ENCODE data around the gene RNASEH1.

Gene RNASEH1

DNA sequence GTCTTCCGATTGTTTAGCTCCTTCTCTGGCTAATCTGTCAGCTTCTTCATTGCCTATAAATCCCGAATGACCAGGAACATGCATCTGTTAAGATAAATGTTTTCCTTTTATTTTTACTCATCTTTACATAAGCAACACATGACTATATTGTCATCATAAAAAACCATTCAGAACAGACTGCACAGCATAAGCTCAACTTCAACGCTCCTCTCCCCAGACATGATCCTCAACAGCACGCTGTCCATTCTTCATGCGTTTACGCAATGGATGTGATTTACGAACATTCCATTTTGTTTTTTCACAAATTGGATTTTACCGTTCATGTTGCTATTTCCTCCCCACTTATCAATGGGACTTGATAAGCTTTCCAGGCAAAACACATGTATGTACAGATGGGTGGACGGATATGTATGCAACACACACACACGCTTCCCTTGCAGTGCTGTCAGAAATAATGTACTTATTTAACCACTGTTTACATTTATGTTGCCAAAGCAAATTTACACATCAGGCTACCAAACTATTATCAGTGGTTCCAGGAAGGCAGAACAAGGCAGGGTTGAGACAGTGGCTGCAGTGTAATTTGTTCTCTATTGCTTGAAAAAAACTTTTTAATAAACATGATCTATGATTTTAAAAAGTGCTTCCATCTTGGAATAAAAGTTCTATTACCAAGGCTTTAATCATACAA, 12.2 kb downstream of the RNASEH1 start:
- no peak for DNase-seq

DNA sequence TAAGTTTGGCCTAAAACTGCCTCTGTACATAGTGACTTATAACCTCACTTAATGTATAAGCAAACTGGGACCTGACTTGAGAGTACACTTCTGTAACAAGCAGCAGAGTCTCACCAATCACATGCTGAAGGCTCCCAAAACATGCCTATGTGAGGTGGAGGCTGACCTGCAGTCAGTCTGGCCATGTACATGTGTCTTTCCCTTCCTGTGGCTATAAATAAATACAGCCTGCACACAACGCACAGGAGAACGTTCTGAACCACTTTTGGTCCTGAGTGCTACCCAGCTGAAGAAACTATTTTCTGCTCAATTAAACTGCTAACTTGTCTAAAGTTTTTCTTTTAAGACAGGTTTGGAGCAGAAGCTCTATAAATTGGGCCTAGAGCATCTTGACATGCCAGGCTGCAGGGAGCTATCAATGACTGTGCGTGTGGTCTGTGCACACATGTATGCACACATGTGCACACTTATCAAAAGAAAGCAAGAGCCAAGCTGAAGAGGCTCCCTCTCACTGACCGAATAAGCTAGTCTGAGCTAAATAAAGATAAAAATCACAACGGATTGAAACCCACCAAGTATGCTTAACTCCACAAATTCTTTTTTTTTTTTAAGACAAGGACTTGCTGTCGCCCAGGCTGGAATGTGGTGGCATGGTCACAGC, 15.0 kb downstream of the RNASEH1 start:
- no peak for DNase-seq

DNA sequence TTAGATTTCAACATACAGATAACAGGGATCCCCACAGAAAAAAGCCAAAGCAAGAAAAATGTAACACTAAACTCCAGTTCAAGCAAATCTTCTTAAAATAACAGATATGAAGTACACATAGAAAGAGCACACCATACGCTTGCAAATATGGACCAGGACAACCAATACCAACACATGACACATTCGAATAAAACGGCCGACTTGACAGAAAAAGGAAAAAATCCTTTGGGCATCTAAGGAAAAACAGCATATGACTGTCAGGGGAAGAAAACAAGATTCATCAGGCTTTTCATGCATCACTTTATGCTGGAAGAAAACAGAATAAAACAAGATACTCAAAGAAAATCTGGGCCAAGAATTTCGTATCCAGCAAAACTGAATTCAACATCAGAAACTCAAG, 16.0 kb downstream of the RNASEH1 start:
- DNase-seq, result no peak

DNA sequence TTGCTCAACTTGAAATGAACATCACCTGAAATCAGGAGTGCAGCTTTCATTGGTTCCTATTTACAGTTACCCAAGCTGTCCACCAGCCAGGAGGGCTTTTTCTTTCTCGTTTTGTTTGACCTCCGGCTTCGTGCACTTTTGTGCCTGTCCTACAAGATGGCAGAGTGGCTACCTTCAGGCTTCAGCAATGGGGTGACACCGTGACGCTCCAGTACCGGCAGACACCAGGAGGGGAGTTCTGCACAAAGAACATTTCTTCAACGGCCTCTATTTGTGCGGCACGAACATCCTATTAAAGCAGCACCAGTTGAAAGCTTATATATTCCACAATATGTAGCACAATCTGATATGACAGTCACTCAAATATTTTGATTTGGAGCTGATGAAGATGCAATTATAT, 18.3 kb downstream of the RNASEH1 start:
- no peak for DNase-seq

DNA sequence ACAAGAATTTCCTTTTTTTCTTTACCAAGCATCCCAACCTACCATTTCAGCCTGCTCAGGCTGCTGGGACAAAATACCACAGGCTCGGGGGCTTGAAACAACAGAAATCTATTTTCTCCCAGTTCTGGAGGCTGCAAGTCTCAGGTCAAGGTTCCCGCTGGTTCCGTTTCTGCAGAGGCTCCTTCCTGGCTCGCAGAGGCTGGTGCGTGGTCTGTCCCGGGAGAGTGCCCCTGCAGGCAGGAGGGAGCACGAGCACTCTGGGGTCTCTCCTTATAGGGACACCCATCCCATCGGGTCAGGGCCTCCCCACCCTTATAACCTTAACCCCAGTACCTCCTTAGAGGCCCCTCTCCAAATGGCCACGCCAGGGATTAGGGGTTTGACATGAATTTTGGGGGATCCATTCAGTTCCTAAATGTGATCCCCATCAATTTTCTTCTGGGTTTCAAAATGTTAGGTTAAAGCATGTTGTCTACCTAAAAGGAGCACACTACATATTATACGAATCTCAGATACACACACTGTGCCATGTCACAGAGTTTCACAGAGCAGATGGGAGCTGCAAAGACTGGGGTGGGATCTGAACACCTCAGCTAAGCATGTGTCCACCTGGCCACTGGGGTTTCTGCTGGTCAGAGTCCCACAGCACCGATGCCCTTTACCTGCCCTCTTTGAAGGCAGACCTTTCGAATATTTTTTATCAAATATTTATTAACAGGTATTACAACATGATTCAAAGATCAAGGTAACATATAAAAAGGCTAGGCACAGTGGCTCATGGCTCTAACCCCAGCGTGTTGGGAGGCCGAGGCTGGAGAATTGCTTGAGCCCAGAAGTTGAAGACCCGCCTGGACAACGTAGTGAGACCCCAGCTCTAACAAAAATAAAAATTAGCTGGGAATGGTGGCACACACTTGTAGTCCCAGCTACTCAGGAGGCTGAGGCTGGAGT, 21.2 kb downstream of the RNASEH1 start:
- DNase-seq, result no peak

DNA sequence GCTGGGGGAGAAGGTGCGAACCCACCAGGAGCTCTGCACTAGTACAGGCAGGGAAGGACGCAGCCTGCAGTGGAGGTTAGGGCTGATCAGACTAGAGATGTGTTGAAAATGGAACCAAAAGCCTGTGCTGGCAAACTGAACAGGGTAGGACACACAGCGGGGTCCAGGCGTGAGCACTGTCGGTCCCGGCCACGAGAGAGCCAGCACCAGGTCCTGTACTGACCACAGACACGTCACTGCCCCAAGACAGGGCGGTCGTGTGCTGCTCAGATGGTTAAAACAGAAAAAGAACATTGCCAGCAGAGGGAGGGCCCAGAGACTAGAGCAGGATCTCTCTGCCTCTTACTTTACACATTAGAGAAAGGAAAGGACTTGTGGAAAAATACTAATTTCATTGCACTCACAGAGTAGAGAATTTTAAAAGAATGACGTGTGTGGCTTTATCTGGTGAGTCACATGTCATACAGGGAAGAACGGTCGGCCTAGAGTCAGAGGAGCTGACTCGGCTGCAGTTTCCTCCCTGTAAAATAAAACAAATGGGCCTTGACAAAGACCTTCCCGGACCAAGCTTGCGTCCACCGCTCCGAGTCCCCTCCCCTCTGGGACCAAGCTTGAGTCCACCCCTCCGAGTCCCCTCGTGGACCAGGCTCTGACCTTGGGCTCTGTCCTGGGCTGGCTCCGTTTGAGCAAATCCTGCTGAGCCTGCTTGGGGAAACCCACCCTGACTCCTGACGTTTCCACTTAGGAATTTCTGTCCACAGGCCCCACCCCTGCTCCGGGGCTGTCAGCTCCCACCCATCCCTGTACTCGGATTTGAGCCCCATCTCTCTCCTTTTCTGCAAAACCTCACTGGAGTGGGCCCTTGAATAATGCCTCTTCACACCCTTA, 22.1 kb downstream of the RNASEH1 start:
- DNase-seq, result no peak

DNA sequence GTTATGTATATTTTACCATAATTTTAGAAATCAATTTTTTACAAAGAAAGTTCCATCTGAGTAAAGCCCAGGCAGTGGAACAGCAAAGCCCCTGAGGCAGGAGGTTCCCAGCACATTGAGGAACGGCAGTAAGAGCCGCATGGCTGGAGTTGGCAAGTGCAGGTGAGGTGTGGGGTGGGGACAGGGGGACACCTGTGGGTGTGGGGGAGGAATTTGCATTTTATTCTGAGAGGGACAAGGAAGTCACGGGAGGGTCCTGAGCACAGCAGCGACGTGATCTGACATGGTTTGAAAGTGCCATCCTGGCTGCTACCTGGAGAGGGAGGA, 22.7 kb downstream of the RNASEH1 start:
- no peak for DNase-seq

DNA sequence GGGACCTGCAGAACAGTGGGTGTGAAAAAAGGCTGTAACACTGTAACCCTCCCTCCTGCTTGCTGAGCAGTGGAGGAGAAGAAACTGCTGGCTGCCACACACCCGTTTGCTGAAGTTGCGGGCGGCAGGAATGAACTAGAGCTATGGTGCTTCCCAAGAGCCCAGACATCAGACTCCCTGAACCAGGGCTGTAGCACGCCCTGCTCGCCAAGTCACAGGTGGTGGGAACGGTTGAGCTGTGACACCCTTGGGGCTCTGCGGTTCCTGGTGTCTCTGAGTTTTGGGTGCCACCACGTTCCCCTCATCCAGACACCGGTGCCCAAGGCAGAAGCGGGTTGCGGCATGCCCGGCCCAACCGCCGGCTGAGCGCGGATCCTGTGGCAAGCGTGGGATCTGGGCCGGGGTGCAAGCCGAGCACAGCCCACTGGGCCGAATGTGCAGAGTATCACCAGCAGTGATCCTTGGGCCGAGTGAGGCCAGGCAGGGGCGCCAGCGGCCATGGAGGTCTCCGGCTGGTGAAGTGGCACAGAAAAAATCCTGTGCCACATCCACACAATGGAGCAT, 23.8 kb downstream of the RNASEH1 start:
- no peak for DNase-seq

DNA sequence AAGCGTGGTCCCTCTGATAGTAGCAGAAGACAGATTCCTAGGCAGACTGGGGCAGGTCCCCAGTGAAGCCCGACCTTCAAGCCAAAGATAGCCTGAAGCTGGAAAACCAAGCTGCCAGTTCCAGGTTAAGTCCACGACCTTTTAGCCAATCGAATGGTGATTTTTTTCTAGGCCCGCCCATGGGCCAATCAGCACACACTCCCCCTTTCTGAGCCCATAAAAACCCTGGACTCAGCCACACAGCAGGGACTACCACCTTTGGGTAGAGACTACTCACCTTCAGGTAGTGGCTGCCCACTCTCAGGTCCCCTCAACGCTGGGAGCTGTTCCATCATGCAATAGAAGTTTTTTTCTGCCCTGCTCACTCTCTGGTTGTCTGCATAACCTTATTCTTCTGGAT, 24.3 kb downstream of the RNASEH1 start:
- DNase-seq, result no peak

DNA sequence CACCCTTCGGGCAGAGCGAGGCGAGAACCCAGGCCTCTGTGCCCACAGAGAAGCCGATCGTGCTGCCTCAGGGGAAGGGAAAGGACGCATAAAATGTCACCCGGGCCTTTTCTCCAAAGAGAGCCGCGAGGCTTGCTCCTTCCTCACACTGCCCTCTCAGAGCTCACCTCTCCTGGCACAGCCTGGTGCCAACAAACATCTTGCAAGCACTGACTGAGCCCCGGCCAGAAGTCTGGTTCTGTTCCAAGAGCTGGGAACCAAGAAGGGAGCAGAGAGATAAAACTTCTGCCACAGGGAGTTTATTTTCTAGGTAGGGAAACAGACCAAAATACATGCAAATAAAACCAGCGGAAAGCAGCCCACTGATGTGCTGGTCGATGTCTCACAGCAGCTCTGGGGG, 25.2 kb downstream of the RNASEH1 start:
- DNase-seq, result no peak

DNA sequence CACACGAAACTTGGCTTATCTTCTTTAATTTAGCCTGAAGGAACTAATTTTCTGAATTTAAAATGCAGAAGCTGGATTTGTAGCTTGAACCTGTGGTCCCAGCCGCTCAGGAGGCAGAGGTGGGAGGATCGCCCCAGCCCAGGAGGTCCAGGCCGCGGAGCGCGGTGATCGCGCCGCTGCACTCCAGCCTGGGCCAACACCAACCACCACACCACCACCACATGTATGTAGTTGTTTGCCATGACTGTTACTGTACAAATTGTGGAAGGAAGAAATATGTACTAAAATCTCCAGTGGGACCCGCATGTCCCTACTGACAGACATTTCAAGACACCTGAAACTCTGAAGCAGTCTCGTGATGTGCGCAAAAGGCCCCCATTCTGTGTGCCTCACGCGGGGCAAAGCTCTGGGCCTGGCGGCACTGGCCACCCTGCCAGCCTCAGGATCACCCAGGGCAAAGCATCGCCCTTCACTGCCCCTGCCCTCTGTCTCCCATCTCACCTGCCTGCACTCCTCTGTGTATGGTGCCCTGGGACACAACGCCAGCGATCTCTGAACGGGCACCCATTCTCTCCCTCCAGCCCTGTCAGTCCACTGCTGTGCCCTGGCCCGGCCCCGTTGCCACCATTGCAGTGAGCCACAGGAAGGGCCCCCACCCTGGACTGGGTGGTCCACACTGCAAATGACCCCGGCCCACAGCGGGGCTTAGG, 28.7 kb downstream of the RNASEH1 start:
- no peak for DNase-seq

DNA sequence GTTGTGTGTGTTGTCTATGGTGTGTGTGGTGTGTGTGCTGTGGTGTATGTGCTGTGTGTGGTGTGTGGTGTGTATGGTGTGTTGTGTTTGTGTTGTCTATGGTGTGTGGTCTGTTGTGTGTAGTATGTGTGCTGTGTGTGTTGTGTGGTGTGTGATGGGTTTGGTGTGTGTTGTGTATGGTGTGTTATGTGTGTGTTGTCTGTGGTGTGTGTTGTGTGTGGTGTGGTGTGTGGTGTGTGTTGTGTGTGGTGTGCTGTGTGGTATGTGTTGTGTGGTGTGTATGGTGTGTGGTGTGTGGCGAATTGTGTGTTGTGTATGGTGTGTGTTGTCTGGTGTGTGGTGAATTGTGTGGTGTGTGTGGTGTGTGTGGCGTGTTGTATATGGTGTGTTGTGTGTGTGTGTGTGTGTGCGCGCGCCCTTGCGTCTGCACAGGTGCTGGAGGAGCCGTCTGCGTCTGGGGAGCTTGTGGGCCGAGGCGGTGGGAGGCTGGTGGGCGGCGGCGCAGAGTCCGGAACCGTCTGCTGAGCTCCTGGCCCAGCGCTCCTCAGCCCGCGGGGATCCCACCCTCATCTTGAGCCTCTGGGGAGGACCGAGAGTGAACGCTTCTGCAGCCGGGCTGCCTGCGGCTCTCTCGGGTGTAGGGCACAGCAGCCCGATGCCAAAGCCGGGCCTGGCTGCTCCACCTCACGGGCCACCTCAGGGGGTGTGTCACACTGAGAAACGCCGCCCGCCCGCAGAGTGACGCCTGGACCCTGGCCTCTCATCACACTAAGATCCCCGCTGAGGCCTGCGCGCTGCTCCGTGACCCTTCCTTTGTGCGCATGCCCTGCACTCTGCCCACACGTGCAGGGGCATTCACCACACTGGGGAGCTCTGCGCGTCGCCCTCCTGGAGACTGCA, 30.0 kb downstream of the RNASEH1 start:
- DNase-seq, result no peak

DNA sequence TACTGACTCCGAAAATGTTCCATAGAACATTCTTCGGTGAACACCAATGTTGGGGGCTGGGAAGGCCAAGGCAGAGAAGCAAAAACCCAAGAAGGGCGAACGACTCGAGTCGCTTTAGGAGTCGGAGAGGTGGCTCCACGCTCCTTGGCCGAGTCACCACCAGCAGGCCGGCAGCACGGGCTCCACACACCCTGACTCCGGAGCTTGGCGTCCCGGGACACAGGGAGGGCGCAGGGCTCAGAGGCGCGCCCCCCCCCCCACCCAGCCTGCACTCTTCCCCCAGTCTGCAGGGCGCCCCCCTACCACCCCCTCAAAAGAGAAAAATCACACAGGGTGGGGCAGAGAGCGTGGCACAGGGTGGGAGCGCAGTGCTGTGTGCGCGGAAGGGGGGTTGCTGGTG, 31.3 kb downstream of the RNASEH1 start:
- DNase-seq, result no peak

DNA sequence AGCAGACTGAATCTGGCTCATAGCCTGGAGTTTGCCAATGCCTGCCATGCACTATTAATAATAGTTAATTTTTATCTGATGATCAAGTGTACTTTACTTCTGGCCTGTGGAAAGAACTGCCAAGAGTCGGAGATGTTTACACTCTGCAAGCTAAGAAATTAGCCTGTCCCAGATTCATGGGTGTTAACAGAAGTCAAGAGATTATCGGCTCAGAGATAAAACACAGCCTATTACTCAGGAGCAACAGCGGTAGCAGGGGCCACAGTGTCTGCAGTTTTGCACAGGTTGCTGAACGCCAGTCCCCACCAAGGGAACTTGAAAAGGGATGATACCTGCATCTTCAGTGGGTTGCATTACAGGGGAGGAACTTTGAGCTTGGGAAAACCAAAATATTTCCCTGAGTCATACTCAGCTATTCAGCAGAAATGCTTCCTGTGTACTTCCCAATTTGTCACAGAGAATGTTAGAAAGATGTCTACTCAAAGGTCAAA, 34.5 kb downstream of the RNASEH1 start:
- no peak for DNase-seq

DNA sequence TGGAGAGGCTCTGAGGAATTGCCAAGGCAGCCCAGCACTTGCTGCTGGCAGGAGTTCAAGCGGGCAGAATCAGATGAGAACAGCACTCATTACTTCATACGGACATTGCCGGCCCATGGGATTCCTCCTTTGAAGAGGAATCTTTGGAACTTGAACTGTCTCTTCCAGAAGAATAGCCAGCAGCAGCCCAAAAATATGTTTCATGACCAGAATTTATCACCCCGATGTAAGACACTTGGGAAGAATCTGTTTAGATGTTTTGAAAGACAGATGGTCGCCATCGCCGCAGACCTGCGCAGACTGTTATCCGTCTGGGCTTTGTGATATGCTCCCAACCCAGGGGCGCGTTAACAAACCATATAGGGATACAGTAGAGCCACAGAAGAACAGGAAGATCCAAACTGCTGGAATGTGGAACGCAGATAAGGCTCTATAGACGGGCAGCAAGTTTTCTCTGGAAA, 35.1 kb downstream of the RNASEH1 start:
- DNase-seq, result no peak

DNA sequence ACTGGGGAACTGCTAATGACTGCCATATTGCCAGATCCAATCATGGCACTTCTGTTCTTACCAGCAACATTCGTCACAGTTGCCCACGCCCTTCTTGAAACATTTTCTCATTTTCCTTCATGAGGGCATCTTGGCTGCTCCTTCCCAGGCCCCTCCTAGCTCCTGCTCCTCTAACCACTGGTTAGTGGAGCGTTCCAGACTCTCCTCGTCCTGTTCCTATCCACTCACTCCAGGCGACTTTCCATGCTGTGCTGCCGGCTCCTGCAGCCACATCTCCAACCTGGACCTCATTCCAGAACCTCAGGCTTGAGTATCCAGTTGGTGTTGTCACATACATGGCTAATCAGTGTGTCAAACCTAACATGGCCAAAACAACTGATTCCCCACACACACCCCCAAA, 37.5 kb downstream of the RNASEH1 start:
- DNase-seq, result no peak

DNA sequence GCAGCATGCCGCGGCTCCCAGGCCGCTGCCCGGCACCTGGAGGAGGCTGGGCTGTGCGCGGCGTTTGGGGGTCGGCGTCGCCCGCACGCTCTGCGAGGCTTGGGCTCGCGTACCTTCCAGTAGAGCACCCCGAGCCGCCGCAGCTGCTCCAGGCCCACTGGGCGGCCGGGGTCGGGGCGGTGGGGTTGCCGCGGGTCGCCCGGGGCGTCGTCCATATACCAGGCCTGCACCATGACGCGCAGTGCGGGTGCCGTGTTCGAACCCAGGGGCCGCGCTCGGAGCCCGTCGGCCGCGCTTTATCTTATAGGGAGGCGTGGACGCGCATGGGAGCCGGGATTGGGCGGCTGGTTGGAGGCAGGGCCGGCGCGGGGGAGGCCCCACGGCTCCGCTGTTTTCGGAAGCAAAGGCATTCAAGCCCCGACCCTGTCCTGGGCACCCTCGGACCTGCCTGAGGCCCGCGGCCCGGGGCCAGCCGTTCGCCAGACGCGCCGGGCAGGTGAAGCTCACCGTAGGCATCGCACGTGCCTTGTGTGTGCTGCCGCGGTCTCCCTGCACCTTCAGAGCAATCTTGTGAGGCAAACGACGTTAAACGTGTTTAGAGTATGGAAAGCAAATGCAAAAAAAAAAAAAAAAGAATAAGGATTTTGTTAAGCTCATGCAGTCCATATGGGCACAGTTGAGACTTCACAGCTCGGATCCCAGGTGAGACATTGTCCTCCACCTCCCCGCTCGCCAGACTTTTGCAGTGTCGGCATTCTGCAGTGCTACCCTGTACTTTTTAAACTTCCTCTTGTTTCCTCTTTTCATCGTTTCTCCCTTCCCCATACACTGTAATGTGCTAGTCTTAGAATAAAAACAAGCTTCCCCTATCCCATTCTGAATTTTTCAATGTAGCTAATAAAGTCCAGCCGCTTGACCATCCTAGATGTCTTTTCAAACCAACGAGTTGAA, 38.6 kb downstream of the RNASEH1 start, which contains the start of gene ADI1:
TSS of gene ADI1 (minus strand) at position 277 of the 951 bp plus-strand sequence. CDS start at position 233, 44 bp downstream.
- peak; percentile 56 for DNase-seq

DNA sequence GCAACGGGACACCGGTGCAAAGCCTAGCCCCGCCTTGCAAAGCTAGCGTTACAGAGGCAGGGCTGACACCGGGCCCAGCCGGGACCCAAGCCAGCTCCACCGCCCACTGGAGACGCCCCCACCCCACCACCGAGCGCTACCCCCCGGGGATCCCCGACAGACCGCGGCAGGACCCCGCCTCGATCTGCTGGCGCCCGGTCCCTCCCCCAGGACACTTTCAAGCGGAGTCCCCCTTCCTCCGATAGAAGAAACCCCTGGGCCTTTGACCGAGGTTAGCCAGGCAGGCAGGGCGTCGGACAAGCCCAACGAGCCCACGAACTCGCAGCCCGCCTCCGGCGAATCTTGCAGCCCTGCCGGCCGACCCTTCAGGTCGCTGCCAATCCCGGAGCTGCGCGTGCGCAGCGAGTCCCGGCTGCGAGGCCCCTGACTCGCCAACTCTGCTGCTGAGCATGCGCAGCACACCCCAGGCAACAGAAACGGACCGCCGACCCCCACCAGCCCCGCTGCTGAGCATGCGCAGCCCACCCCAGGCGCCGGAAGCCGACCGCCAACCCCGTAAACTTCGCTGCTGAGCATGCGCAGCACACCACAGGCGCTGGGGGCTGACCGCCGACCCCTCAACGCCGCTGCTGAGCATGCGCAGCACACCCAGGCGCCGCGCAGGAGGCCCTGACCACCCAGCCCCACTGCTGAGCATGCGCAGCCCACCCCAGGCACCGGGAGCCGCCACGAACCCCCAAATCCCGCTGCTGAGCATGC, 39.5 kb downstream of the RNASEH1 start:
- peak; percentile 94 for DNase-seq

Measured in DMS153 (cell line).